Measurements from ENCODE around the gene GNPTG.

The GNPTG gene

DNA sequence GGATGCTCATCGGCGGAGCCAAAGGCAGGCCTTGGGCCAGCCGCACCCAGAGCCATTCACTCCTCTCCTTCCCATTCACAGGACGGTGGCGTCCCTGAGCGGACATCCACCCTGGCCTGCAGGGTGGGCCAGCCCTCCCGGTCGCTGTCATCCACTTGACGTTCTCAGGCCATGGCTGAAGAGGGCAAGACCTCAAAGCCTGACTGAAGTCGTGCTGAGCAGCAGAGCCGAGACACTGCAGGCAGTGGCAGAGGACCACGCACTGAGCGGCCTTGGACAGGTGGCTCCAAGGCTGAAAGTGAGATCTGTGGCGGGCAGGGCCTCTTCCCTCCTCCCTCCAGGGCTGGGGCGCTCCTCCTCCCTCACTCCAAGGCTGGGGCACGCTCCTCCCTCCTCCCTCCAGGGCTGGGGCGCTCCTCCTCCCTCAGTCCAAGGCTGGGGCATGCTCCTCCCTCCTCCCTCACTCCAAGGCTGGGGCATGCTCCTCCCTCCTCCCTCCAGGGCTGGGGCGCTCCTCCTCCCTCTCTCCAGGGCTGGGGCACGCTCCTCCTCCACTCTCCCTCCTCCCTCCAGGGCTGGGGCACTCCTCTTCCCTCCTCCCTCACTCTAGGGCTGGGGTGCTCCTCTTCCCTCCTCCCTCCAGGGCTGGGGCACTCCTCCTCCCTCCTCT is 24.1 kb downstream of the GNPTG start:
- no peak for DNase-seq

DNA sequence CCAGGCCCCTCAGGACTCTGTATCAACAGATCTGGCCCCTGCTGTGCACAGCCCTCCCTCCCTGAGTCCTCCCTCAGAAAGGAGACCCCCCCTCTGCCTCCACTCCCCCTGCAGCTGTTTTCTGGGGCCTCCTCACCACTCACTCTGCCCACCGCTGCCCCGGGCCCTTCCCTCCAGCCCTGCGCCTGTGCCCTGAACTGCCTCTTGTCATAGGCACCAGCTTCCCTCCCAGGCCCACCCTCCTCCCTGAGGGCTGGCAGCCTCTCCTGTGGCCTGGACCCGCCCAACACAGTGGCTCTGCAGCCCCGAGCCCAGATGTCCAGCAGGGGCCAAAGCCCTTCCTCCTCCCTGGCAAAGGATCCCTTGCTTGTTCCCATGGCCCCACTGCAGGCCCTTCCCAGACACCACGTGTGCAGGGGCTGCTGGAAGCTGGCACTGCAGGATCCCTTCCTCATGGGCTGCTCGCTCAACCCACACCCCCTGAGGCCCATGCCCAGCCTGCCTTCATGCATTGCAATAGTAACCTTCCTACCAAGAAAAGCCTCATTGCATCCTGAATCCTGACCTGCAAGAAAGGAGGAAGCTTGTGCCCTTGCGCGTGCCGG is 25.8 kb downstream of the GNPTG start:
- no peak for DNase-seq

DNA sequence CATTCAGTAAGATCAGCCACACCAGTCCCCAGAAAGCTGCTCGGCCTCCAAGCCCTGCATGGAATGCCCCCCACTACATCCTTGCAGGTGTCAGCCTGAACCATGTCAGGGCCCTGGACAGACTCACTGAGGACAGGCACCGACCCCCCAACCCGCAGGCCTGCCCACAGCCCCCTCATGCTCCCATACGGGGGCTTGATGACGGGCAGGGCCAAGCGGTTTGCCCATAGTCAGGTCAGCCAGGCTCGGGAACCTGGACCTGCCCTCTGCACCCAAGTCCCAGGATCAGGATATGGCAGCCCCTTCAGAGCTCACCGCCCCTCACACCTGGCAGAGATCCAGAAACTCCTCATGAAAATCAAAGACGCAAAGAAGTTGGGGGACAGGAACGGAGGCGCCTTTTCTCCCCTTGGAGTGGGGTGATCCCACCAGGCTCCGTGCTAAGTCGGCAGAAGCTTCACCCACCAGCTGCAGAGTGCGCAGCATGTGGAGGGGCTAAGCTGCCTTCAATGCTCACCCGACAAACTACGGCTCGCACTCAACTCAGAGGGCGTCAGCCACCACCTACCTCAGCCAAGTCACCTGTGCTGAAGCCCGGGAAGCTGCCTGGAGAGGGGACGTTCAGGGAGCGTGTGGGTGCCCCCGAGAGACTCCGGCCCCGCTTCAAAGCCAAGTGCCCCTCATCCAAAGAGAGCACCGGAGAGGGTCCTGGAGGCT is 26.5 kb downstream of the GNPTG start:
- DNase-seq = no peak

DNA sequence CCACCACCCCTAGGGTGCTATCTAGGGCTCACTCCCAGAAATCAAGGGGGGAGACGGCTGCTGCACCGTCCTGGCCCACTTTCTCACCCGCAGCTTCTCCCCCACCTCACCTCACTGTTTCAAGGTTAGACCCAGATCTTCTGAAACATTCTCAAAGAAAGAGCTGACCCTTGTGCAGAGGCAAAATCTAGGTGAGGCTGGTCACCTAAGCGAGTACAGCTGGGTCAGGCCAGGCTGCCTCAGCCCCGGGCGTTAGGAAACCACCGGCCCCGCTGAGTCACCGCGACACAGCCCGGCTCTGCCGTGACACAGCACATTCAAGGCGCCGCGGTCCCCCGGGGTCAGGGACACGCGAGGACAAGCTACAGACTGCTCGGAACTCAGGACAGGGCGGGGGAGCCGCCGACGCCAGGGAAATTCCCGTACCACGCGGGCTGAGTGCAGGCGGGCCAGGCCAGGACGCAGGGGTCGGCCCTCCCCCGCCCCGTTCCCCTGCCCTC is 27.1 kb downstream of the GNPTG start:
- peak; percentile 64 for DNase-seq

DNA sequence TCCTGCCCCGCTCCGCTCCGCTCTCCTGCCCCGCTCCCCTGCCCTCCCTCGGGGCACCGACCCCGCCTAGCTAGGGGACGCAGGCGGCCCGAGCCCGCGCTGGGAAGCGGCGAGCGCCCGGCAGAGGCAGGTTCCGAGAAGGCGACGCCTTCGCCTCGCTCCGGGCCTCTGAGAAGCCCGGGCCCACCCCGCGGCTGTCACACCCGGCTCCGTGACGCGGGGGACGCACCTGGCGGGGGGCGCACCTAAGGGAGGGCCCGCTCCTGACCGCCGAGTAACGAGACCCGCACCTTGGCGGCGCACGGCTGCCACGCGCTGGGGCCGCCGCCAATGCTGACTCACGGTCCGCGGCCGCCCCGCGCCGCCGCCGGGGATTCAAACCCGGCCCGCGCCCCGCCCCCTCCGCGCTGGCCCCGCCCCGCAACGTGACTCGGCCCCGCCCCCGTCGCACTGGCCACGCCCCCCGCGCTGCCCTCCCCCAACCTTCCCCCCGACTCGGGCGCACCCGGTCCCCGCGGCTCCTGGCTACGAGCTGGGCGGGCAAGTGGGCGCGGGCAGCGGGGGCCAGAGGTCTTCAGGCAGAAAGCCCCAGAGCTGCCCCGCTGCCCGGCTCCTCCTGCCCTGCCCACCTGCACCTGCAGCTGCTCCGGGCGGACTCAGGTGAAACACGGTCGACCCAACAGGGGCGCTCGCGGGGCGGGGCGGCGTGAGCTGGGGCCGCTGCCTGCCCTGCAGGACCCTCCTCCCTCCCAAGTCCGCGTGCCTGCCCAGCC is 27.8 kb downstream of the GNPTG start:
- peak; percentile 54 for DNase-seq

DNA sequence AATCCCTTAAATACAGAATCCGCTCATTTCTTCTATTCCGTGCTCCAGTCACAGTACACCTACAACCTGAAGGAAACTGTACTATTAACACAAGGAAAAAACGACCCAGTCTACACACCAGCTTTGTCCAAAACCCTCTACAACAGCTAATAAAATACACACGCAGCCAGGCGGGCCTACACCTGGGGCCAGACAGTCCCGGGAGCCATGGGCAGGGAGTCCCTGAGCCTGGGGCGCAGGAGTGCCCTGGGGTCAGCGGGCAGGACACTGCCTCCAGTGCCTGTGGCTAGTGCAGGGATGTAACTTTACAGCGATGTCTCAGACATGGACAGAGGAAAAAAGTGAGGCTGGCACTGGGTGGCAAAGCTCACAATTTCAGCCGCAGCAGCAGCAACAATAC is 28.5 kb downstream of the GNPTG start:
- DNase-seq = no peak

DNA sequence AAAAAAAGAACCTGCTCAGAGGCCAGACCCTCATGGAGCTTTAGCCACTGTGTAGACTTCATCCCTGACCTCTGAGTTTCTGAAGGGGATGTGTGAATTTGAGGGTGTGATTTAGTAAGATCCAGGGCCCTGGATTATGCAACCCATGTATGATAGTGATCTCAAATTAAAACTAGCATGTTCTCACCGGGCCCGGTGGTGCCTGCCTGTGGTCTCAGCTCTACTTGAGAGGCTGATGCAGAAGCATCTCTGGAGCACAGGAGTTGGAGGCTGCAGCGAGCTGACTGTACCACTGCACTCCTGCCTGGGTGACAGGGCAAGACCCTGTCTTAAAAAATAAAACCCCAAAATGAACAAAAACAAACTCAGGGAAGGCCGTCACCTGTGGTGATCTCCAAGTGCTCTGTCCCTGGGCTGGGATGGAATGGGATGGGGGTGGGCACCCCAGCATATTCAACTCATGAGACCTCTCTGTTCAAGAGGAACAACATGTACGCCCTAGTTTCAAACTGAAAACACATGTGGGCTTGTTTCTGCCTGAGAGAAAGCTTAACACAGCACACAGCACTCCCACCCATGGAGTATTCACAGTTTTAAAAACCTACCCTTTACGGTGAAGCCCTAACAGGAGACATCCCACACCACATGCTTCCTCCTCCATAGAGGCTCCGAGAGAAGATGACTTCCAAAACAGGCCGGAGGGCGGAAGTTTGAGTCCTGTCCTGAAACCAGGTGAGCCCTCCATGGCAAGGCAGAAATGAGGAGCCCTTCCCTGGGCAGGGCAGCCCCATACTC is 30.1 kb downstream of the GNPTG start:
- no peak for DNase-seq

DNA sequence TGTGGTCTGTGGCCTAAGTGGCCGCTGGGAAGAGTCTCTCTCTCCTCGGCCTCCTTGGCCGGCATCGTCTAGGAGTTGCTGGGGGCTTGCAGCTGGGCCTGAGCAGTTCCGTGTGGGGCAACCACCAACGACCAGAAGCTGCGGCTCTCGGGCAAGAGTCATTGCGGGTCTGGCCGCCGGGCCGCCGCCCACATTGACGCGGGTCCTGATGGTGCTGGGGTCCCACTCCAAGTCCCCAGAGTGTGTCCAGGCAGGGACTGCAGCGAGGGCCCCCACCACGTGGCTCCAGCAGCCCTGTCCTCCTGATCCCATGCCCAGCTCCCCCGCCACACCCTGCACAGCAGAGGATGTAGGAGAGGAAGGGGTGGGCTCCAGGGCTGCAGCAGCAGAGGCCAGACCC is 31.8 kb downstream of the GNPTG start:
- no peak for DNase-seq

DNA sequence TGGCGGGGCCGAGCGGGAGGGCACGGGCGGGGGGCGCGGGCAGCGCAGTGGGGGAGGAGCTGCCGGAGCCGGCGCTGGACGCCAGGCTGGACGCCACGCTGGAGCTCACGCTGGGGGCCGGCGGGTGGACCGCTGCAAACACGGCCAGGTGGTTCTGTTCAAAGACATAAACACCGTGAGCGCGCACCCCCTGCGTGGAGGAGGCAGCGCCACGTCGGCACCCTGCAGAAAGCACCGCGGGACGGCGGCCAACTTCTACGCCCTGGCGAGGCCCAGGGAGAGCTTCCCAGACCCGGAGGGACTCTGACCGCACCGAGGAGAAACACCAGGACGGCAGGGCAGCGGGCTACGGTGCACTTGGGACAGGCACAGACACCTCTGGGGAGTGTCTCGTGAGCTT is 33.5 kb downstream of the GNPTG start:
- DNase-seq = no peak

DNA sequence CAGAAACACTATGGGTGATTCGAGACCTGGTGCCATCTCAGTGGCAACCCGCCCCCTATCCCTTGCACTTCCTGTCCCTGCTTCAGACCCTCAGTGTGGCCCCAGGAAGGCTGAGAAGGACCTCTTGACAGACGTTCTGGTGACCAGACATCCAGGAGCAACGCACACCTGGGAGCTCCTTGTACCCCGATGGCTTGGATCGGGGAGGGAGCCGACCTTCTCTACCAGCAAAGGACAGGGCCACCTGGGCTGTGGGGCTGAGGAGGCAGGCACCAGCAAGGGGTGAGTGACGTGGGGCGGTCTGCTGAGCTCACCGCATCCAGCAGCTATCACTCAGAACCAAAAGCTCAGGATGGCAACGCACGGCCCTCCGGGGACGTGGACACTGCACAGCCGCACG is 35.6 kb downstream of the GNPTG start:
- DNase-seq = no peak

DNA sequence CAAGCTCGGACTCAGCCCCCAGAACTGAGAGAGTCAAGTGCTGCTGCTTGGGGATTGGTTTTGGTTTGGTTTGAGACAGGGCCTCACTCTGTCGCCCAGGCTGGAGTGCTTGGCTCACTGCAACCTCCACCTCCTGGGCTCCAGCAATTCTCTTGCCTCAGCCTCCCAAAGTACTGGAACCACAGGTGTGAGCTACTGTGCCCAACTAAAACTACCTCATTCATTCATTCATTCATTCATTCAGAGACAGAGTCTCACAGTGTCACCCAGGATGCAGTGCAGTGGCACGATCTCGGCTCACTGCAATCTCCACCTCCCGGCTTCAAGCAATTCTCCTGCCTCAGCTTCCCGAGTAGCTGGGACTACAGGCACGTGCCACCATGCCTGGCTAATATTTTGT is 38.0 kb downstream of the GNPTG start:
- no peak for DNase-seq

DNA sequence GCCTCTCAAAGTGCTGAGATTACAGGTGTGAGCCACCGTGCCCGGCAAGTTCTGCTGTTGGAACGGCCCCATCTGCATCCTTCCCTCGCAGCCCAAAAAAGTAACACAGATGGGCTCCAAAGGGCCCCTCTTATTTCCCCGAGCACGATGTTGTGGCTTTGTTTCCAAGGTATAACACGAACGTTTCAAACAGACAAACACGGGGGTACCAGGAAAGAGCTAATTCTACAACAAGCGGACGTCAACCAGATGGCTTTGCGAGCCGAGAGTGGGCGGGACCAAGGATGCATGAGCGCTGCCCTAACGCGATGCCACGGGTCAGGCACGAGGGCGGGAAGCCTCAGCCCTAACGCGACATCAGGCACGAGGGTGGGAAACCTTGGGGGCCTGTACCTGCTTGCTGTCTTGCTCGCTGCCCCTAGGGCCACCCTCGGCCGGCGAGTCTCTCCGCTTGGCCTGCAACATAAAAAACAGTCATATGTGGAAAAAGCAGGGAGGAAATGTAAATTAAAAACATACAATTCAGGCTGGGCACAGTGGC is 38.6 kb downstream of the GNPTG start:
- no peak for DNase-seq

DNA sequence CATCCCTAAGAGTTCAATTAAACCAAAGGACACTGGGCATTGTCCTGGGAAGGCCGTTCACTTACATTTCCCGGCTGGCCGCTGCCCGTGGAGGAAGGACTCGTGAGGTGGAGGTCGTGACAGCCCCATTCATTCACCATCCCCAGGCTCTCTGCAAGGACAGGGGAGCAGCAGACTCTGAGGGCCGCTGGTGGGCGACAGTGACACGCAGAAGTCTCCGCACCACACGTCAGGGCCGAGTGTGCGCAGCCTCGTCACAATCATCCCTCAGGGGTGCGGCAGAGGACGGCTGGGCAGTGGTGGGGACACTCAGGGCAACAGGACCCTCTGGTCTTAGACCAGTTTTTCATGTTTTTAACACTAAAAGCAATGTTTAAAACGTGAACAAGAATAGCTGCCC is 41.1 kb downstream of the GNPTG start:
- no peak for DNase-seq

DNA sequence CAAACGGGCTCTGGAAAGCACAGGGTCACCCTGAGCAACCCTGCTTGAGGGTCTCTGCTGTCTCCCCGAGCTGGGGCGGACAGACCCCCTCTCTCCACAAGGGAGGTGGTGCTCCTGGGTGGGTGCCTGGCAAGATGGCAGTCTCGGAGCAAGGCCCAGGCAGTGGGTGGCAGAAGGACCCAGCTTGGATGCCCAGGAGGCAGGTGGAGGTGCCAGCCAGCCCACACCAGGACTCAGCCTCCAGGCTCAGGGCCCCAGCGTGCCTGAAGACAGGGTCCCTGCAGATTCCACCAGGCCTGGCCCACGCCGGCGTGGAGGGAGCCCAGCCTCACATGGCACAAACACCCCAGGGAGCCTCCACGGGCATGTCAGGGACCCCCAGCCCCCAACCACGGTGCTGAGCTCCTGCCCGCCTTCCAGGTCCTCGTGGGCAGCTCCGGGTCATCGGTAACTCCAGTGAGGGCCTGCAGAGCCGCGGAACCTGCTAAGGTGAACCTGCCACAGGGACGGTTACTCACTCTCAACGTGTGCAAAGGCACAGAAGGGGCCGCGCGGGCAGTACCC is 42.0 kb downstream of the GNPTG start:
- DNase-seq = no peak

DNA sequence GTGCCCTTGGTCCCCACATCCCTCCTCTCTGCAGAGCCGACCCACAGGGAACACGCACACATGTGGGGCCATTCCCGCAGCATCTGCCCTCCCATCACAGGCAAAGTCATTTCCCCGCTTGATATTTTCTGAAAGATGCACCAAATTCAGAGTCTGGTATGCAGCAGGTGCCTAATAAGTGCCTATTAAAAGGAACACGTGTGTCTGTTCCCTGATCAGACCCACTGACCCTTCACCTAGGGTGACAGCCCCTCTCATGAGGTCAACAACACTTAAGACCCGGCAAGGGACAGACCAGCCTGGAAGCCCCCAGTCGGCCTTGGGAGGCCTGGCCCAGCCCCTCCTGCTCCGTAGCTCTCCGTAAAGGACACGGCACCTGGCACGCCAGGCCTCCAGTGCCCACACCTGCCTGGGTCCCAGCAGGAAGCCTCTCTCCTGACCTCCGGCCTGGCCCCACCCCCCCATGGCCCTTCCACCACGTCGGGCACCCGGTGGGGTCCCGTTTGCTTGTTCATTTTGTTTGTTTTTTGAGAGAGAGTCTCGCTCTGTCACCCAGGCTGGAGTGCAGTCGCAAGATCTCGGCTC is 42.7 kb downstream of the GNPTG start:
- DNase-seq = no peak

DNA sequence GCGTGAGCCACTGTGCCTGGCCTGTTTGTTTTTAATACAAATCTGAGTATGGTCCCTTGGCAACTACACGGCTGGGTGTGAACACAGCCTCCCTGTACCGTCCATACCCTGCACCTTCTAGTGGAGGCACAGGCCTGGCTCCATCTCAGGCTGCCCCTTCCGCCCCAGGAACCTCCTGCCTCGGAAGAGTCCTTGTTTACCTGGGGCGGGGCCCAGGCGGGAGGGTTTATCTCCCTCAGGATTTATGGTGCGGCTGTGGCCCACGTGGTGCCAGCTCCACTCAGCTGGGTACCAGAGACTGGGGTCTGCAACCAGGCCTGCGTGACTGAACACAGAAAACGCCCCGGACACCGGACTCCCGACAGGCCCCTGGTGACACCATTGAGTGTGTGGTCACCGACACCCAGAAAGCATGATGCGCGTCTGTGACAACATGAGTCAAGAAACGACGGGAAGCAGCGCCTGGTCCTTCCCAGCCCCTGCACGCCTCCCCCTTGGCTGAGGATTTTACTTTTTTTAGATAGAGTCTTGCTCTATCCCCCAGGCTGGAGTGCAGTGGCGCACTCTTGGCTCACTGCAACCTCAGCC is 43.8 kb downstream of the GNPTG start:
- DNase-seq = no peak

DNA sequence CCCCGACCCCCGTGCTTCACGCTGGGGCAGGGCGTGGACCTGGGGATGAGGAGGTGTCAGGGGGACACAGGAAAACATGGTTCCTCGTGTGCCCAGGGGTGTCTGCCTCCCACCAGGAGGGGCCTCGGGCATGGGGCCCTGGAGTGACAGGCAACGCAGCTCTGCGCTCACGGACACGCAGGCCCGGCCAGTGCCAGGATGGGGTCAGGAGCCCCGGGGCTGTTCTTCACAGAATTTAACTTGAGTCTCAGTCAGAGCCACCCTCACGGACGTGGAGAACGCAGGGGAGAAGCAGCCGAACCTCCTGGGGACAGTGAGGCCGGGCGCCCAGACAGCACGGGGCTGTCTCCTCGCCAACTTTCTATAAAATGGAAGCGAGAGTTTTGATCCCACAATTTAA is 46.0 kb downstream of the GNPTG start:
- DNase-seq = no peak

DNA sequence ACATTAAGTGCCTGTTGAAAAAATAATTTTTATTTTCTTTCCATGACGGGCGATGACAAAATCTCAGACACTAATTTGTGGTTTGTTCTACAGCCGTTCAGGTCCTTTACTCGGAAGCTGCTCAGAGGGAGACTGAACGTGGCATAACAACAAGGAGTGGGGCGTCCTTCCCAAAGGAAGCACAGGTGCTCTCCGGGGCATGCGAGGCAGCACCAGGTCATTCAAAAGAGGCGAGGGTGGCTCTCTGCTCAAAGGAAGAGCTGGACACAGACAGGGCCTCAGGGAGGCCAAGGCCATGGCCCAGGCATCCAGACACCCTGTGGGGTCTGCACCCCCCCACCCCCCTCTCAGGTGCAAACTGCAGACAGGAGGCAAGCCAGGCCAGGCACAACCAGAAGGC is 46.6 kb downstream of the GNPTG start:
- no peak for DNase-seq

DNA sequence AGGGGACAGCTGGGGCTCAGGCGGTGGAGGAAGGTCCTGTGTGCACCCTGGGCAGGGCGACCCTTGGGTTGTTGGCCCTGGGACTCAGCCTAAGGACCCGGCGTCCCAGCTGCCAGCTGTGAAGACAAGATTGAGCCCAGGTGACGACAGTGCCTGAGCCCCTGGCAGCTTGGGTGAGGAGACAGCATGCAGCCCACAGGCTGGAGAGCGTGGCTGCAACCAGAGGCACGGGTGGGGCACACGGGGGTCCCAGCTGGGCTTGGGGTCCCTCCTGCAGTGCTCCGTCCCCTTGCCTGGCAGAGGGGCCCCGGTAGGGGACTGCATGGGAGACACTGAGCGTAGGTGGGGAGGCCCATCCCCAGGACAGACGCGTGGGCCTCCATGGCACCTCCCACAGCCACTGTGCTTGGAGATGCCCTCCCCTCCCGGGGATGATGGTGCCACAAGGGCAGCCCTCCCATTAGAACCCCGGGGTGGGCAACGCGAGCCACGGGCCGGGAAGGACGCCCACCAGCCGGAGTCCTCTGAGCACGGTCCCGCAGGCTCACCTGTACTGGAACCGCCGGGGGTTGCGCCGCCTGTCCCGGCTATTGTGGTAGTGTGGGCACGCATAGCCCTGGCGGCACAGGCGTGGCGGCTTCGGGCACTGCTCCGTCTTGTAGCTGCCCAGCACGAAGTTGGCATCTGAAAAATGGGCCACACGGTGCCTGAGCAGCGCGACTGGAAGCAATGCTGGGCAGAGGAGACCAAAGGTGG is 47.3 kb downstream of the GNPTG start:
- no peak for DNase-seq

DNA sequence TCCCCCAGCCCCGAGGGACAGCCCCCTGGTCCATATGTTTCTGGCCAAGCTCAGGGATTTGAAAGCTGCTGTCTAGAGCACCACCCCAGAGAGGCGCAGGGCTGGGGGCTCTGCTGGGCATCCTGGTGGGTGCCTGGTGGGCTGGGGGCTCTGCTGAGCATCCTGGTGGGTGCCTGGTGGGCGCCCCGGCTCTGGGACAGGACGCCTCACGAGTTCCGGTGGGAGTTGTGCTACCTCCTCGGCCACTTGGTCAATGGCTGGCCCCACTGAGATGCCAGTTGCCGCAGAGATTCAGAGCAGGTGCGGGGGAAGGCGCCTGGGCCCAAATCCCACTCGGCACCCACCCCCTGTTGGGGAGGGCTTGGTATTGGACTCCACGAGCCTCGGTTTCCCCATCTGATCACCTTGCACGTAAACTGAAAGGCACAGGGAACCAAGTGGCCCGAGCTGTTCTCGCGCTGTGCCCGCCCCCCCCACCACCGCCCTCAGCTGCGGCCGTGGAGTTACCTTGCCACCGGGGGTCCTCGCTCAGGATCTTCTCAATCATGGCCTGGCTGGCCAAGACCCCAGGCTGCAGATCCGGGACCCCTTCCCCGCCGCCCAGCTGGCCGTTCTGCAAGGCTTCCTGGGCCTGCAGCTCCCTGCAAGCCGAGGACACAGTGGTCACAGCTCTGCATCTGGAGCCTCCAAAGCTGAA is 49.5 kb downstream of the GNPTG start:
- no peak for DNase-seq
